HepG2 (cell line): ENCODE data around the gene CHFR. TPM values are rescaled to one million over a fixed set of nuclear protein-coding genes. Genes with fewer than 3 reads are reported as not detected.

ENCODE experiments used
- FOSL1 ChIP-seq: sonication (generic); formaldehyde crosslinking; IDR thresholded peaks from 2 replicates; pipeline ENCODE4 v1.9.0; 2021; ENCODE audit warnings: missing genetic modification reagents, borderline replicate concordance
- JUN ChIP-seq: sonication (generic); formaldehyde crosslinking; IDR thresholded peaks from 2 replicates; pipeline ENCODE4 v1.4.0; 2020; ENCODE audit warnings: mild to moderate bottlenecking, missing genetic modification reagents
- KDM3A ChIP-seq: IDR thresholded peaks from 2 replicates; pipeline ENCODE4 v1.6.1; 2018; ENCODE audit warnings: low read depth, missing compliant biosample characterization
- MZF1 ChIP-seq: sonication (generic); formaldehyde crosslinking; IDR thresholded peaks from 2 replicates; pipeline ENCODE4 v1.8.1; 2023; ENCODE audit warnings: mild to moderate bottlenecking, missing genetic modification reagents, borderline replicate concordance
- NCOR1 ChIP-seq: fragments of 200-600 bp; sonication (generic); IDR thresholded peaks from 2 replicates; pipeline ENCODE4 v1.7.0; 2017; ENCODE audit warnings: antibody characterized with exemption, low read length, borderline replicate concordance
- RXRB ChIP-seq: IDR thresholded peaks from 2 replicates; pipeline ENCODE4 v1.6.1; 2016; ENCODE audit warnings: borderline replicate concordance, missing genetic modification reagents, missing compliant biosample characterization
- SIN3A ChIP-seq: IDR thresholded peaks from 2 replicates; pipeline ENCODE4 v1.6.1; 2011; ENCODE audit warnings: low read depth, mild to moderate bottlenecking, control low read depth, low read length, borderline replicate concordance
- SNAI1 ChIP-seq: sonication (generic); formaldehyde crosslinking; IDR thresholded peaks from 2 replicates; pipeline ENCODE4 v1.5.0; 2020; ENCODE audit warnings: mild to moderate bottlenecking, missing genetic modification reagents, borderline replicate concordance
- ZBTB38 ChIP-seq: sonication (generic); formaldehyde crosslinking; IDR thresholded peaks from 2 replicates; pipeline ENCODE4 v1.5.1; 2020; ENCODE audit warnings: mild to moderate bottlenecking, missing genetic modification reagents
- ZFP36 ChIP-seq: fragments of 150-350 bp; IDR thresholded peaks from 2 replicates; pipeline ENCODE4 v1.6.1; 2018; ENCODE audit warnings: borderline replicate concordance, low read length, low read depth; ENCODE audit not compliant: partially characterized antibody
- ZNF101 ChIP-seq: sonication (generic); formaldehyde crosslinking; IDR thresholded peaks from 2 replicates; pipeline ENCODE4 v1.4.0; 2020; ENCODE audit warnings: mild to moderate bottlenecking, low read depth, missing genetic modification reagents, borderline replicate concordance
- ZNF331 ChIP-seq: sonication (generic); formaldehyde crosslinking; IDR thresholded peaks from 2 replicates; pipeline ENCODE4 v1.4.0; 2020; ENCODE audit warnings: missing genetic modification reagents
- ZNF367 ChIP-seq: sonication (generic); formaldehyde crosslinking; IDR thresholded peaks from 2 replicates; pipeline ENCODE4 v1.4.0; 2020; ENCODE audit warnings: missing genetic modification reagents, borderline replicate concordance
- ZNF468 ChIP-seq: sonication (generic); formaldehyde crosslinking; IDR thresholded peaks from 2 replicates; pipeline ENCODE4 v1.8.0; 2022; ENCODE audit warnings: mild to moderate bottlenecking, moderate library complexity, missing genetic modification reagents
- ZNF557 ChIP-seq: sonication (generic); formaldehyde crosslinking; IDR thresholded peaks from 2 replicates; pipeline ENCODE4 v1.4.0; 2020; ENCODE audit warnings: missing genetic modification reagents
- ZNF891 ChIP-seq: sonication (generic); formaldehyde crosslinking; IDR thresholded peaks from 2 replicates; pipeline ENCODE4 v1.5.0; 2020; ENCODE audit warnings: mild to moderate bottlenecking, missing genetic modification reagents
- ZSCAN9 ChIP-seq: IDR thresholded peaks from 2 replicates; pipeline ENCODE4 v1.6.1; 2016; ENCODE audit warnings: borderline replicate concordance
- polyA plus RNA-seq, 8 experiments: library from polyadenylated mRNA; depleted of rRNA in 3 of 8; stranded (reverse) in 7 of 8; unstranded in 1 of 8; fragments of >200 nt; fragmentation: Illumina TruSeq in 4 of 8; extraction: Trizol in 4 of 8; gene quantifications; 2 replicates each; pipeline versions ENCODE4 v1.2.1 to v1.2.3, GENCODE V29; 2011 to 2016; ENCODE audit warnings: low read depth in 4 of 8, missing spikeins in 1 of 8, mixed read lengths in 1 of 8; ENCODE audit not compliant: insufficient read depth in 1 of 8
- total RNA-seq, 5 experiments: library from RNA; depleted of rRNA; stranded (reverse); fragments of >200 nt; fragmentation: Illumina TruSeq; extraction: Trizol; gene quantifications; 2 replicates each; pipeline ENCODE4 v1.2.3, GENCODE V29; 2016; ENCODE audit warnings: low read depth in 1 of 5
- TF ChIP-seq, protein P1 (sequence below): sonication (generic); formaldehyde crosslinking; IDR thresholded peaks from 2 replicates; pipeline ENCODE4 v1.4.0; 2020; ENCODE audit warnings: mild to moderate bottlenecking, missing genetic modification reagents, borderline replicate concordance
- TF ChIP-seq, protein P2 (sequence below), 2 experiments: sonication (generic) in 1 of 2; formaldehyde crosslinking in 1 of 2; IDR thresholded peaks; 2 replicates each; pipeline versions ENCODE4 v1.4.0 to v1.6.1; 2016 to 2020; ENCODE audit warnings: borderline replicate concordance in 1 of 2, low read depth in 1 of 2, mild to moderate bottlenecking in 1 of 2, missing genetic modification reagents in 1 of 2

CHFR gene
- total and polyA plus RNA-seq, 2 of the 13 experiments (the other 11 are each of a cell fraction or from before 2014, with no cell fraction given): 21.4 to 21.5 TPM

DNA sequence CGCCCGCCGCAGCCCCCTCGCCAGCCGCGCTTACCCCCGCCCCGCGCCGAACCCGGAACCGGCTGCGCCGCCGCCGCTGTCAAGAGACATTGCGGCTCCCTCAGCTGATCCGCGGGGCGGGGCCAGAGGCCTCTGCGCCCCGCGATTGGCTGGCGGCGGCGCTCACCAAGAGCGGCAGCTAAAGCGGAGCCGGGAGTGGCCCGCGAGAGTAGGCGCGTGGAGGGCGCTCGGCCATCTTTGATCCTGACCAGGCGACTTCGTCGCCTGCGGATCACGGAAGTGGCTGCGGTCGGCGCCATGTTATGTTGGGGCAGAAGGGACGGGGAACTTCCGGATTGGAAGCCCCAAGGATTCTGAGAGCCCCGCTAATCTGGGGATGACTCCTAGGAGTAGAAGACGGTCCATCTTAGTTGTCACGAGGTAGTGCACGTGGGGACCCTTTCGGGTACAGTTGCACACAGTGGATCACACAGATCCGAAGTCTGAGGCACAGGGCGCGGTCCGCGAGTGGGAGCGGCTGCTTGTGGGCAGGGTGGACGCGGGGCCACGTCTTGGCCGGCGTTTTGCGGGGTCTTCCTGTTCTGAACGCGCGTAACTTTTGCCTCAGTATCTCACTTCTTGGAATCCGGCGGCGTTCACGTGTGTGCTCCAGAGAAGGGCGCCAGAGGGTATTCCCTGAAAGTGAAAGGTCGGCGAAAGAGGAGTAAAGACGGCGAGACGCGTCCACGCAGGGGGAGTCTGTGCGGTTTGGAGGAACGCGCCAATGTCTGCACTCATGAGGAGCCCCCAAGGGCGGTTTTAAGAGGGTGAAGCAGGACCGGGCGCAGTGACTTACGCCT, at the start of gene CHFR (continued):
- TF ChIP-seq, protein P1, sequence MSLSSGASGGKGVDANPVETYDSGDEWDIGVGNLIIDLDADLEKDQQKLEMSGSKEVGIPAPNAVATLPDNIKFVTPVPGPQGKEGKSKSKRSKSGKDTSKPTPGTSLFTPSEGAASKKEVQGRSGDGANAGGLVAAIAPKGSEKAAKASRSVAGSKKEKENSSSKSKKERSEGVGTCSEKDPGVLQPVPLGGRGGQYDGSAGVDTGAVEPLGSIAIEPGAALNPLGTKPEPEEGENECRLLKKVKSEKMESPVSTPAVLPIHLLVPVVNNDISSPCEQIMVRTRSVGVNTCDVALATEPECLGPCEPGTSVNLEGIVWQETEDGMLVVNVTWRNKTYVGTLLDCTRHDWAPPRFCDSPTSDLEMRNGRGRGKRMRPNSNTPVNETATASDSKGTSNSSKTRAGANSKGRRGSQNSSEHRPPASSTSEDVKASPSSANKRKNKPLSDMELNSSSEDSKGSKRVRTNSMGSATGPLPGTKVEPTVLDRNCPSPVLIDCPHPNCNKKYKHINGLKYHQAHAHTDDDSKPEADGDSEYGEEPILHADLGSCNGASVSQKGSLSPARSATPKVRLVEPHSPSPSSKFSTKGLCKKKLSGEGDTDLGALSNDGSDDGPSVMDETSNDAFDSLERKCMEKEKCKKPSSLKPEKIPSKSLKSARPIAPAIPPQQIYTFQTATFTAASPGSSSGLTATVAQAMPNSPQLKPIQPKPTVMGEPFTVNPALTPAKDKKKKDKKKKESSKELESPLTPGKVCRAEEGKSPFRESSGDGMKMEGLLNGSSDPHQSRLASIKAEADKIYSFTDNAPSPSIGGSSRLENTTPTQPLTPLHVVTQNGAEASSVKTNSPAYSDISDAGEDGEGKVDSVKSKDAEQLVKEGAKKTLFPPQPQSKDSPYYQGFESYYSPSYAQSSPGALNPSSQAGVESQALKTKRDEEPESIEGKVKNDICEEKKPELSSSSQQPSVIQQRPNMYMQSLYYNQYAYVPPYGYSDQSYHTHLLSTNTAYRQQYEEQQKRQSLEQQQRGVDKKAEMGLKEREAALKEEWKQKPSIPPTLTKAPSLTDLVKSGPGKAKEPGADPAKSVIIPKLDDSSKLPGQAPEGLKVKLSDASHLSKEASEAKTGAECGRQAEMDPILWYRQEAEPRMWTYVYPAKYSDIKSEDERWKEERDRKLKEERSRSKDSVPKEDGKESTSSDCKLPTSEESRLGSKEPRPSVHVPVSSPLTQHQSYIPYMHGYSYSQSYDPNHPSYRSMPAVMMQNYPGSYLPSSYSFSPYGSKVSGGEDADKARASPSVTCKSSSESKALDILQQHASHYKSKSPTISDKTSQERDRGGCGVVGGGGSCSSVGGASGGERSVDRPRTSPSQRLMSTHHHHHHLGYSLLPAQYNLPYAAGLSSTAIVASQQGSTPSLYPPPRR: peak; percentile 32; the same call in 1 of the 2 replicates
- TF ChIP-seq ZNF891 (CRISPR knock-in tag): 0 out of 2 replicates have a peak, but pooled peaks have one; percentile 39
- peak; percentile 72 for TF ChIP-seq ZBTB38 (CRISPR knock-in tag)
- no peak for TF ChIP-seq ZFP36
- no peak for TF ChIP-seq RXRB (CRISPR knock-in tag)
- TF ChIP-seq, protein P2, sequence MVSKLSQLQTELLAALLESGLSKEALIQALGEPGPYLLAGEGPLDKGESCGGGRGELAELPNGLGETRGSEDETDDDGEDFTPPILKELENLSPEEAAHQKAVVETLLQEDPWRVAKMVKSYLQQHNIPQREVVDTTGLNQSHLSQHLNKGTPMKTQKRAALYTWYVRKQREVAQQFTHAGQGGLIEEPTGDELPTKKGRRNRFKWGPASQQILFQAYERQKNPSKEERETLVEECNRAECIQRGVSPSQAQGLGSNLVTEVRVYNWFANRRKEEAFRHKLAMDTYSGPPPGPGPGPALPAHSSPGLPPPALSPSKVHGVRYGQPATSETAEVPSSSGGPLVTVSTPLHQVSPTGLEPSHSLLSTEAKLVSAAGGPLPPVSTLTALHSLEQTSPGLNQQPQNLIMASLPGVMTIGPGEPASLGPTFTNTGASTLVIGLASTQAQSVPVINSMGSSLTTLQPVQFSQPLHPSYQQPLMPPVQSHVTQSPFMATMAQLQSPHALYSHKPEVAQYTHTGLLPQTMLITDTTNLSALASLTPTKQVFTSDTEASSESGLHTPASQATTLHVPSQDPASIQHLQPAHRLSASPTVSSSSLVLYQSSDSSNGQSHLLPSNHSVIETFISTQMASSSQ (IDR thresholded peaks at IDR 0.05; ENCODE audit: low read depth): no peak
- TF ChIP-seq, protein P2 (CRISPR knock-in tag; IDR thresholded peaks at IDR 0.05; ENCODE audit: borderline replicate concordance): peak; percentile 49
- TF ChIP-seq ZSCAN9: peak; percentile 53; the same call in 1 of the 2 replicates
- TF ChIP-seq ZNF557 (CRISPR knock-in tag): 0 out of 2 replicates have a peak, but pooled peaks have one; percentile 29
- peak; percentile 89 for TF ChIP-seq SIN3A
- no peak; the same call in 1 of the 2 replicates for TF ChIP-seq JUN (CRISPR knock-in tag)
- 0 out of 2 replicates have a peak, but pooled peaks have one; percentile 84 for TF ChIP-seq MZF1 (CRISPR knock-in tag)
- no peak for TF ChIP-seq NCOR1
- TF ChIP-seq SNAI1 (CRISPR knock-in tag): no peak
- no peak for TF ChIP-seq ZNF468 (CRISPR knock-in tag)
- TF ChIP-seq FOSL1 (CRISPR knock-in tag): no peak
- TF ChIP-seq ZNF101 (CRISPR knock-in tag): no peak
- TF ChIP-seq ZNF331 (CRISPR knock-in tag): peak; percentile 18; the same call in 1 of the 2 replicates
- 0 out of 2 replicates have a peak, but pooled peaks have one; percentile 35 for TF ChIP-seq KDM3A (CRISPR knock-in tag)
- 0 out of 2 replicates have a peak, but pooled peaks have one; percentile 45 for TF ChIP-seq ZNF367 (CRISPR knock-in tag)
